22Rv1 (cell line): ENCODE results near the gene SZT2.
"Not testable (repeated sequence)": the region's sequence is repeated elsewhere in the genome, so short reads cannot be mapped to it uniquely, and the experiment has no call there.

Source experiments
- H3K27ac ChIP-seq: fragments of 450-650 bp; 2 replicates; pipeline ENCODE4 v1.5.1; 2017
- ZFX ChIP-seq: fragments of 450-650 bp; IDR thresholded peaks from 2 replicates; pipeline ENCODE4 v1.6.1; 2017; ENCODE audit warnings: antibody characterized with exemption, borderline replicate concordance
- TF ChIP-seq, protein P1 (sequence below): fragments of 450-650 bp; IDR thresholded peaks from 2 replicates; pipeline ENCODE4 v1.5.1; 2017; ENCODE audit warnings: mild to moderate bottlenecking

Gene SZT2

DNA sequence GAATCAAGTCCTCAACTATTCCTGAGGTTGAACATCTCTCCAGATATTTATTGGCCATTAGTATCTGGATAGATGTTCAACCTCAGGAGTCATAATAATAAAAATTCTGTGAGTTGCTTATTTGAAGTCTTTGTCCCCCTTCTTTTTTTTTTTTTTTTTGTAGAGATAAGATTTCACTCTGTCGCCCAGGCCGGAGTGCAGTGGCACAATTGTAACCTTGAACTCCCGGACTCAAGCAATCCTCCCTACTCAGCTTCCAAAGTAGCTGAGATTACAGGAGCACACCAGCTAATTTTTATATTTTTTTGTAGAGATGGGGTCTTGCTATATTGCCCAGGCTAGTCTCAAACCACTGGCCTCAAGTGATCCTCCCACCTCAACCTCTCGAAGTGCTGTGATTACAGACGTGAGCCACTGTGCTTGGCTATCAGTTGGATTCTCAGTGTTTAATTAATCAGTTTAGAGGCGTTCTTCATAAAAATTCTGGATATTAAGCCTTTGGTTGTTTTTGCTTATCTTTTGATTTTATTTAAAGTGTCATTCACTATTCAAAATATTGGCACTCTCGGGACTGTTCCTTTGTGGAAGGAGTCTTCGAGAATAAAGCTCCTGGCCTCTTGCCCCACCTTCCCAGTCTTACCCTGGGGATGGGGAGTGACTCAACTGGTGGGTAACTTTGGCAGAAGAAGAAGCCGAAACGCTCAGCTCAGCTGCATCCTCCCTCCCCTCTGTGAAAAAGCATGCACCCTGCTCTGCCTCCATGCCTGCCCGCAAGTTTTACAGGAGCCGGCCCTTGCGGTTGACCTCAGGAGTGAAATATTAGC, 75.2 kb downstream of the SZT2 start:
- TF ChIP-seq, protein P1, sequence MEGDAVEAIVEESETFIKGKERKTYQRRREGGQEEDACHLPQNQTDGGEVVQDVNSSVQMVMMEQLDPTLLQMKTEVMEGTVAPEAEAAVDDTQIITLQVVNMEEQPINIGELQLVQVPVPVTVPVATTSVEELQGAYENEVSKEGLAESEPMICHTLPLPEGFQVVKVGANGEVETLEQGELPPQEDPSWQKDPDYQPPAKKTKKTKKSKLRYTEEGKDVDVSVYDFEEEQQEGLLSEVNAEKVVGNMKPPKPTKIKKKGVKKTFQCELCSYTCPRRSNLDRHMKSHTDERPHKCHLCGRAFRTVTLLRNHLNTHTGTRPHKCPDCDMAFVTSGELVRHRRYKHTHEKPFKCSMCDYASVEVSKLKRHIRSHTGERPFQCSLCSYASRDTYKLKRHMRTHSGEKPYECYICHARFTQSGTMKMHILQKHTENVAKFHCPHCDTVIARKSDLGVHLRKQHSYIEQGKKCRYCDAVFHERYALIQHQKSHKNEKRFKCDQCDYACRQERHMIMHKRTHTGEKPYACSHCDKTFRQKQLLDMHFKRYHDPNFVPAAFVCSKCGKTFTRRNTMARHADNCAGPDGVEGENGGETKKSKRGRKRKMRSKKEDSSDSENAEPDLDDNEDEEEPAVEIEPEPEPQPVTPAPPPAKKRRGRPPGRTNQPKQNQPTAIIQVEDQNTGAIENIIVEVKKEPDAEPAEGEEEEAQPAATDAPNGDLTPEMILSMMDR: no peak
- TF ChIP-seq ZFX: no peak
- no peak overlapping the region for H3K27ac ChIP-seq

DNA sequence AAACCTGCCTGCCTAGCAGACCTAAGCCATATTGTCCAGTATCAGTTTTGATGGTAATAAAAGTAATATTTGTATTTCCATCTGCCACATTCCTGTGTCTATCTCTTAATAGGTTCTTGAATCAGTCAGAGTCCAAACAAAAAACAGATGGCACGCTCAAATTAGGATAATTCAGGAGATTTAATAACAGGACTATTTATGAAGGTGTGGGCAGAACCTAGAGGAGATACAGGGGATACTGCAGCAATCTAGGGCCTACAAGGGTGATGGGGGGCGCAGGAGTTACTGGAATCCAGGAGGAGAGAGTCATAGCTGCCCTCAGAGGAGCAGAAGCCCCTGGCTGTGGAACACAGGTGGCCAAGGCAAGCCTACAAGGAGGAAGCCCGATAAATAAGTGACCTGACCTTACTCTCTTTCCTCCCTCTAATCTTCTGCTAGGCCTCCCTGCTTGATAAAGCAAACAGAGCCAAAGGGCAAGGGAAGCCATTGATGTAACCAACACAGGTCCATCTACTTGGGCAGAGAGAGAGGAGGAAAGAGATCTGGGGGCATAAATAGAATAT, 75.9 kb downstream of the SZT2 start:
- TF ChIP-seq ZFX: no peak
- TF ChIP-seq, protein P1: no peak

DNA sequence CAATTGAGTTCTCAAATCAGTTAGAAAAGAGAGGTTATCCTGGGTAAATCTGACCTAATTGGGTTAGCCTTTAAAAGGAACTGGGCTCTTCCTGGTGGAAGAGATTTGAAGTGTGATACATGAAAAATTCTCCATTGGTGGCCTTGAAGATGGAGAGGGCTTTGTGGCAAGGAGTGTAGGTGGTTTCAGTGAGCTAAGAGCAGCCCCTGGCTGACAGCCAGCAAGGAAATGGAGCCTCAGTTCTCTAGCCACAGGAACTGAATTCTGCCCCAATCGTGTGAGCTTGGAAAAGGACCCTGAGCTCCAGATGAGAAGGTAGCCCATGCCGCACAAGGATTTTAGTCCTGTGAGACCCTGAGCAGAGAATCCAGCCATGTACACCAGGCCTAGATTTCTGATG, 76.7 kb downstream of the SZT2 start:
- no peak overlapping the region for H3K27ac ChIP-seq
- TF ChIP-seq ZFX: no peak
- TF ChIP-seq, protein P1: no peak

More for the DNA sequence above, 75.9 kb downstream of the SZT2 start:
- H3K27ac ChIP-seq: no peak overlapping the region

DNA sequence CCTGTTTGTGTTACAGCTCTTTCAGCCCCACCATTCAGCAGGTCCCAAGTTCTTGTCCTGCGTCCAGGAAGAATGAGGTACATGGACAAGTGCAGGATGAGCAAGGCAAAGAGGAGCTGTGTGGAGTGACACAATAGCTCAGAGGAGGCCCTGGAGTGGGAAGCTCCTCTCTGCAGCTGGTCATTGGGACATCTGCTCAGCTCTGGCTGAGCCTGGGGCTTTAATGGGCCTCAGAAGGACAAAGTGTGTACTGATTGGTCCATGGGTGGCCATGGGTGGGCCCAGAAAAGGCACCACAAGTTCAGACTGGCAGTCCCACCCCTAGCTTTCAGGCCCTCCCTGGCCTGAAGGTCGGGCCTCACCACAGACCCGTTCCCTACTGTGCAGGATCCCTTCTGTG, 78.7 kb downstream of the SZT2 start:
- no peak overlapping the region for H3K27ac ChIP-seq
- TF ChIP-seq ZFX: no peak
- TF ChIP-seq, protein P1: no peak

DNA sequence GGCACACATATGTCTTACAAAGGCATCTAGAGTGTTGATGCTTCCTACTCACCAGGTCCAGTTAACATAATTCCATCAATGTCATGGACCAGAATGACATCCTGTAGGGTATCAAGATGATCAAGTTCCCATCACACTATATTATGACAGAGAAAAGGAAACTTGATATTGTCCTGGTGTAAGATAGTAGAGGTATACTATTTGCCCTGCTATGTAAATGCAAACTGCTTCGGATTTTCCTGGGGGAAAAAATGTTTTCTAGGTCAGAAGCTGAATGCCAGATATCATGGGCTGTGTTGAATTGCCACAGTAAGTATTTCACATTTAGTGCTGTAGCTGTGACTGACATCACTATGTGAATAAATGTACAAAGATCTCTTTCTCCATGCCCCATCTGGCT, 80.2 kb downstream of the SZT2 start:
- TF ChIP-seq, protein P1: no peak
- TF ChIP-seq ZFX: no peak
- H3K27ac ChIP-seq: no peak overlapping the region

DNA sequence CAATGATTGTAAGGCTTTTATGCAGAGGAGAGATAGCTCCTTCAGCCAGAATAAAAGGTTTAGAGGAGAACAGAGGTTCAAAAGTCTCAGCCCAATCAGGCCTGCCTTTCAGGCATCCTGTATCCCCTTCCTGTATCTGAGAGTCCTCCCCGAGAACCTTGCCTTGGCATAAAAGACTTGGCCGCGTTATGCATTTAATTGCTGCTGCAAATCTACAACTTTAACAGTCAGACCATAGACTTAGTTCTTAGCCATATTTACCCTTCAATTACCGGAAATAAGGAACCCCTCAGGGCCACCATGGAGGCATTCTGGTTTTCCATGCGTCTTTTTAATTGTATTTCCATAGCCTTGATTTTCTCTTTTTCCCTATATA, 82.4 kb downstream of the SZT2 start:
- no peak overlapping the region for H3K27ac ChIP-seq
- TF ChIP-seq ZFX: no peak
- TF ChIP-seq, protein P1: no peak

DNA sequence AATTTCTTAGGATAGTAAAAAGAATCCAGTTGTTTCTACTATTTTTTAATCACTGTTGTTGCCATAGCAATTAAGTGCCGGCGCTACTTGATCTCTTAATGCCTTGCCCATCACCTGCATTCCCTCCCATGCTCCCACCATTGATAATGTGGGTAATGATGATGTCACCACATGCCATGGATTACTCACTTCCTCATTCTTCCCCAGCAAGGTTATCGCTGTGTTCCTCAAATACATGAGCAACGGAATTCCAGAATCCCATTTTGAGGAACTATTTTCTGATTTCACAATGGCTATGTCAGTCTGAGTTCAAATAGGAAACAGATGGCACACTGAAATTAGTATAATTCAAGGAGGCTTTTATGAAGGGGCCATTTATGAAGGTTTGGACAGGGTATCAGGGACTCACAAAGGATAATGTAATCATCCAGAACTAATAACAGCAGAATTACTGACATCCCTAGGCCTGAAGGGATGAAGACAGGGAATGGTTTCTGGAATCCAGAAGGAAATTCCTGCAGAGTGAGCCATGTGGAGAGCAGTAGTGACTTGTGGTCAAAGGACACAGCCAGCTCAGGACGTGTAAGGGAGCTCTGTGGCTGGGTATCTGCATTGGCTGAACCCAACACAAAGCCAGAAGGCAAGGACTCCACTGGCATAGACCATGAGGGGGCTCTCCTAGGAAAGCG, 82.9 kb downstream of the SZT2 start:
- H3K27ac ChIP-seq: not testable (repeated sequence)
